Right lobe of liver (tissue), 6 donors: Measurements from ENCODE around the gene MYO16. TPM values are rescaled to one million over a fixed set of nuclear protein-coding genes. Genes with fewer than 3 reads are reported as not detected.

Experiments used
- ATAC-seq, 4 donors: fragments of 200-7000 bp; cut with Tn5 transposase; one replicate each; pipeline ENCODE4 v1.9.1; 2020; ENCODE audit warnings: mild to moderate bottlenecking in 4 of 4, moderate library complexity in 4 of 4
- DNase-seq, 3 donors: peaks; one replicate each; pipeline ENCODE4 v3.0.0-alpha.2; 2020
- H3K27ac ChIP-seq, 3 donors: fragments of 200-600 bp; one replicate each; pipeline ENCODE4 v1.8.0; 2022
- H3K27me3 ChIP-seq, 2 donors: fragments of 200-600 bp; one replicate each; pipeline ENCODE4 v1.8.0; 2022
- H3K36me3 ChIP-seq, 4 donors: fragments of 200-600 bp; sonication (generic) in 1 of 4; one replicate each; pipeline versions ENCODE4 v1.5.1 to v1.8.0; 2017 to 2022; ENCODE audit warnings: control low read depth in 1 of 4
- H3K4me1 ChIP-seq, 4 donors: fragments of 200-600 bp; sonication (generic) in 1 of 4; one replicate each; pipeline versions ENCODE4 v1.5.1 to v1.8.0; 2017 to 2022; ENCODE audit warnings: control low read depth in 1 of 4
- H3K4me3 ChIP-seq, 3 donors: fragments of 200-600 bp; one replicate each; pipeline ENCODE4 v1.8.0; 2022
- H3K9me3 ChIP-seq, 4 donors: fragments of 200-600 bp; sonication (generic) in 1 of 4; one replicate each; pipeline versions ENCODE4 v1.5.1 to v1.8.0; 2017 to 2022; ENCODE audit warnings: control low read depth in 1 of 4
- POLR2A ChIP-seq: fragments of 450-650 bp; IDR thresholded peaks from one replicate; pipeline ENCODE4 v1.6.1; 2017; ENCODE audit warnings: antibody characterized with exemption, mild to moderate bottlenecking
- WGBS: methylation state at CpG from one replicate; pipeline ENCODE4 v1.1.6; 2018; ENCODE audit warnings: low coverage, low lambda C conversion rate; ENCODE audit not compliant: insufficient coverage; ENCODE audit errors: missing lambda C conversion rate; 5-methylcytosine and 5-hydroxymethylcytosine counted together
- intact Hi-C, 2 donors: fragments of 100-400 bp; cut with DNase I; formaldehyde crosslinking; loops; one replicate each; pipeline versions ENCODE4 v1.11.2 to v1.14.1; 2022
- total RNA-seq, 6 experiments: library from RNA; depleted of rRNA in 2 of 6; stranded (reverse); fragments of >200 nt in 2 of 6; fragmentation: NEBNext Ultra II Directional in 3 of 6; extraction: Animal tissue kit (Norgen Biotek cat#: 25700) in 3 of 6; gene quantifications; one replicate each; pipeline versions ENCODE4 v1.1.0 to v1.2.4, GENCODE V29; 2016 to 2023
- TF ChIP-seq, protein P1 (sequence below), 4 donors: fragments of 200-600 bp in 3 of 4; fragments of 450-650 bp in 1 of 4; IDR thresholded peaks; one replicate each; pipeline versions ENCODE4 v1.5.1 to v1.8.0; 2016 to 2022; ENCODE audit warnings: antibody characterized with exemption in 4 of 4, mild to moderate bottlenecking in 2 of 4
- donor health status: DM: no; HTN: yes; CAD: no.
- donor health status: DM: no; HTN: no; CAD: no.
- donor health status: DM: no; HTN: no; CAD: no.
- donor health status: DM: no; HTN: yes; CAD: no.
- donor health status: DM: no; HTN: yes; CAD: no.

MYO16 gene
- total RNA-seq, 6 experiments from 2014 or later: 0.43 to 2.7 (median 0.93) TPM

DNA sequence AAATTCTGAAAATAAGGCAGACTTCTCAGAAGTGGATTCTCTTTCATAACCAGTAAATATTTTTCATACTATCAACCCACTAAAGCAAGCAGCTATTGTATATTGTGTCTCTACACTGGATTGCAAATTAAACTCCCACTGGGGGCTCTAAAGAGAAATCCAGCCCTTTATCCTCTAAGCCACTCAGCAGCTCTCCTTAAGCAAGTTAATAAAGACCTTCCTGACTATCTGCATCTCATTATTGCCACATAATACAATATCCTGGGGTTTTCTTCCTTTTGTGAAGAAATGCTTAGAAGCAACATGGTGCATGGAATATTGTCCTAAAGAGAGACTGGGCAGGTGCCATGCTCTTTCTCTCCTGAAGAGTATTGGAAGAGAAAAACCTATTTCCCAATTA lies 521.3 kb downstream of the MYO16 start:
- Histone ChIP-seq H3K4me1 (no peaks in the 10 kb centered on the region), H3K4me3 (no peak overlapping the region), H3K36me3 (no peaks in the 10 kb centered on the region), H3K9me3 (no peaks in the 10 kb centered on the region), H3K27ac (no peak overlapping the region), H3K27me3 (no peaks in the 10 kb centered on the region)
- intact Hi-C loops: loop anchor here in 1 of 2 donors (5.0 kb wide), 1 partner anchor 962 kb away; no protein-coding TSS in a partner anchor
- TF ChIP-seq, protein P1, sequence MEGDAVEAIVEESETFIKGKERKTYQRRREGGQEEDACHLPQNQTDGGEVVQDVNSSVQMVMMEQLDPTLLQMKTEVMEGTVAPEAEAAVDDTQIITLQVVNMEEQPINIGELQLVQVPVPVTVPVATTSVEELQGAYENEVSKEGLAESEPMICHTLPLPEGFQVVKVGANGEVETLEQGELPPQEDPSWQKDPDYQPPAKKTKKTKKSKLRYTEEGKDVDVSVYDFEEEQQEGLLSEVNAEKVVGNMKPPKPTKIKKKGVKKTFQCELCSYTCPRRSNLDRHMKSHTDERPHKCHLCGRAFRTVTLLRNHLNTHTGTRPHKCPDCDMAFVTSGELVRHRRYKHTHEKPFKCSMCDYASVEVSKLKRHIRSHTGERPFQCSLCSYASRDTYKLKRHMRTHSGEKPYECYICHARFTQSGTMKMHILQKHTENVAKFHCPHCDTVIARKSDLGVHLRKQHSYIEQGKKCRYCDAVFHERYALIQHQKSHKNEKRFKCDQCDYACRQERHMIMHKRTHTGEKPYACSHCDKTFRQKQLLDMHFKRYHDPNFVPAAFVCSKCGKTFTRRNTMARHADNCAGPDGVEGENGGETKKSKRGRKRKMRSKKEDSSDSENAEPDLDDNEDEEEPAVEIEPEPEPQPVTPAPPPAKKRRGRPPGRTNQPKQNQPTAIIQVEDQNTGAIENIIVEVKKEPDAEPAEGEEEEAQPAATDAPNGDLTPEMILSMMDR (IDR thresholded peaks at IDR 0.05): no peak
- no peak for TF ChIP-seq POLR2A
- ATAC-seq (no peak), DNase-seq (no peak)

DNA sequence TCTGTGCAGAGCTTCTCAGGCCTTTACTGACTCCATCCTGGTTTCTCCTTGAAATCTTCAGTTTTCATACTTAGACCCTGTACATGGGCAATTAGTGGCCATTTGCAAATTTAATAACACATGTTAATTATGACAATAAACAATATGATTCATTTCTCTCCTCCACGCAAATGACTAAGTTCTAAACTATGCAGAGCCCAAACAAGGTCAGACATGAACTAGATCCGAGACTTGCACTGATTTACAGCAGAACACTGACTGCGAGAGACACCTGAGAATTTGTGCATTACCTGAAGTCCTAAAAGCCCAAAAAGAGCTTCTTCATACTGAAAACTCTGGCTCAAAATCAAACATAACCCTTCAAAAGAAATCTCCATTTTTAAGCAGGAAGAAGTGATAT lies 521.8 kb downstream of the MYO16 start:
- intact Hi-C loops: loop anchor here in 1 of 2 donors (5.0 kb wide), 1 partner anchor 961 kb away; no protein-coding TSS in a partner anchor
- WGBS: 85% methylated on average over 3 of the region's 3 CpGs
- TF ChIP-seq POLR2A: no peak
- Histone ChIP-seq H3K4me3 (no peak overlapping the region), H3K36me3 (no peaks in the 10 kb centered on the region), H3K27me3 (no peaks in the 10 kb centered on the region), H3K9me3 (no peaks in the 10 kb centered on the region), H3K27ac (no peak overlapping the region), H3K4me1 (no peaks in the 10 kb centered on the region)
- DNase-seq (no peak), ATAC-seq (no peak)

DNA sequence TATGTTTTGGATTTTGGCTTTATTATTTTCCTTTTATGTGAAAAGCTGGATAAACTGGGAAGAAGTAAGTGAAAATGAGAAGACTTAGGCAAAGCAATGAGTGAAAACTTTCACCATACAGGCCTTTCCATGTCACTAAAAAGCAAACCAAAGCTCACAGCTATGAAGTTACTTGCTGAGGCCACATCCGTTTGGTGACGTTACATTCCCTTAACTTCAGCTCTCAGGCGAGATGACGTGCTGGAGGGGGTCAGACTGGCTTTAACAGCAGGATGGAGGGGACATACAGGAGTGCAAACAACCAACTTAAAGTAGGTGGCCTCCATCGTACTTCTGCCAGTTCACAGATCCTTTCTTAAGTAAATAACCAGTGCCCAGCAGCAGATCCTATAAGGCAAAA lies 522.3 kb downstream of the MYO16 start:
- TF ChIP-seq, protein P1 (IDR thresholded peaks at IDR 0.05): no peak
- TF ChIP-seq POLR2A: no peak
- Histone ChIP-seq H3K36me3 (no peaks in the 10 kb centered on the region), H3K9me3 (no peaks in the 10 kb centered on the region), H3K4me1 (no peaks in the 10 kb centered on the region), H3K27me3 (no peaks in the 10 kb centered on the region), H3K4me3 (no peak overlapping the region), H3K27ac (no peak overlapping the region)
- 73% methylated on average over 5 of the region's 5 CpGs for WGBS
- DNase-seq (no peak), ATAC-seq (no peak)
- intact Hi-C loops: loop anchor here in 1 of 2 donors (5.0 kb wide), 1 partner anchor 961 kb away; no protein-coding TSS in a partner anchor

DNA sequence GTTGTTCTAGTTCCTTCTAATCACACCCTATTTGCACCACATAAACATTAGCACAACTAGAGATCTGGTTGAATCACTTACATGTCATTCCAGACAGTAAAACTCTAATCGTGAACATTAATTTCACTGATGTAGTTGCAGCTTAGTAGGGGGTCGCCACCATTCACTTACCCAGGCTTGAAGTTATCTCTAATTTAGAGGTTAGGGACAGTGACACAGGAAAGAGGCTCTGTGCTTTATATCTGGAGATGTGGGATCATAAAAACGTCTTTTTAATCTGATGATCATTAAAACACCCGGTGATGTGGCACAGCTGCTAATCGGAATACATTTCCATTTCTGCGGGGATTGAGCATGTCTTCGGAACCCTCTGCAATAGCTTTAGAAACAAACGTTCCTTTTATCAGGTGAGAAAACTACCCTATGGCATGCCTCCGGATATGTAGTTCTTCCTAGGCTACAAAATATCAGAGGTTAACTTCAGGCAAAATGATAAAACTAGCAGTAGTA lies 523.0 kb downstream of the MYO16 start:
- H3K4me1 ChIP-seq: no peaks in the 10 kb centered on the region
- H3K27ac ChIP-seq: no peak overlapping the region
- no peak overlapping the region for H3K4me3 ChIP-seq
- no peaks in the 10 kb centered on the region for H3K9me3 ChIP-seq
- intact Hi-C loops: loop anchor here in 1 of 2 donors (5.0 kb wide), 1 partner anchor 960 kb away; no protein-coding TSS in a partner anchor
- TF ChIP-seq, protein P1 (IDR thresholded peaks at IDR 0.05): no peak
- no peak for TF ChIP-seq POLR2A
- DNase-seq: no peak
- WGBS: 77% methylated on average over 9 of the region's 9 CpGs
- ATAC-seq: no peak
- H3K27me3 ChIP-seq: no peaks in the 10 kb centered on the region
- H3K36me3 ChIP-seq: no peaks in the 10 kb centered on the region

- H3K27me3 ChIP-seq: no peaks in the 10 kb centered on the region
- no peaks in the 10 kb centered on the region for H3K4me1 ChIP-seq
- no peak overlapping the region for H3K27ac ChIP-seq
- H3K9me3 ChIP-seq: no peaks in the 10 kb centered on the region
- no peak overlapping the region for H3K4me3 ChIP-seq
- no peak for DNase-seq
- intact Hi-C loops: loop anchor here in 1 of 2 donors (5.0 kb wide), 1 partner anchor 959 kb away; no protein-coding TSS in a partner anchor
- ATAC-seq: no peak
- whole genome bisulfite sequencing: 91% methylated on average over 10 of the region's 10 CpGs
- no peaks in the 10 kb centered on the region for H3K36me3 ChIP-seq
- TF ChIP-seq POLR2A: no peak
- TF ChIP-seq, protein P1 (IDR thresholded peaks at IDR 0.05): no peak
Observed at GRCh38 chr13:109152941-109153340, 523.5 kb downstream of the MYO16 start.
